ENCODE data around the gene NT5C. TPM values are rescaled to one million over a fixed set of nuclear protein-coding genes. Genes with fewer than 3 reads are reported as not detected.
A peak's percentile ranks its signal among the peaks of the same experiment; 100 is the strongest.

The NT5C gene
- total RNA-seq, 4 donors from 2014 or later: 81.7 to 97.5 (median 88.4) TPM

DNA sequence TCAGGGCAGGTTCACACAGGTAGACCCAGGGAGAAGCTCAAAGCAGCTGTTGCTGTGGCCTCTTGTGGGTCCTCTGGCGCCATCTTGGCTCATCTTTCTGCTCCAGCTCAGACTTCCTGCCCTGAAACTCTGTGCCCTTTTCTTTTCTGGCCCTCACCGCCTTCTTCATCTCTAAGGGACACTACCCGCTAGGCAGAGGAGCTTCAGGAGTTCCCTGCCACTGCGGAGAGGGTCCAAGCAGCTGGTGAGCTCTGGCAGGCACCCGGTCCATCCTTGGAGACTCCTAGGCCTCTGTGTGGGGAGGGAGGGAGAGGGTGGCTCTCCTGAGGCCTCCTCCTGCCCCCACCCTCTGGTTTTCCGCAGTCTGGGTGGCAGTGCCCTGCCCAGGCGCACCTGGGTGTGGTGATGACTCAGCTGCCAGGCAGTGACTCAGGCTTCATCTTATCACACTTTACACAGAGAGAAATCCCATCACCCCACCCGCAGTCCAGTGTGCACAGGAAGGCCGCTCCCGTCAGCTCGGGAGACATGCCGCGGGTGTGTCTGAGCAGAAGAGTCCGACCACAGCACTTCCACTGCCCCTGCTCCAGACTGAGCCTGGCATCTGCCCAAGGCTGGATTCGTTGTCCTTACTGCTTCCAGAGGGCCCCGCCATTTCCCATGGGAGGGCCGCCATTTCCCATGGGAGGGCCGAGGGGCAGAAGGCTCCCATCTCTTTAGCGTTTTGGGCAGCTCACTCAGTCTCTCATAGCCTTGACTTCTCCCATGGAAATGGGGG lies 7.3 kb downstream of the NT5C start:
- DNase-seq: peak; percentile 27
- H3K27me3 ChIP-seq: no peaks in the 10 kb centered on the region
- no peaks in the 10 kb centered on the region for H3K9me3 ChIP-seq
- 25 to 32% methylated on average over 4 to 8 of the region's 19 CpGs for WGBS, 2 donors
- intact Hi-C loops (cut with DNase I): no loop called here
- peaks cover 3 to 21% (median 6%) of the 10 kb centered on the region in 3 donors for H3K36me3 ChIP-seq
- peak overlapping the region; percentile 90 to 94 (median 91) for H3K27ac ChIP-seq
- H3K4me1 ChIP-seq: peaks cover 24 to 81% (median 39%) of the 10 kb centered on the region in 3 donors
- TF ChIP-seq, protein P1, sequence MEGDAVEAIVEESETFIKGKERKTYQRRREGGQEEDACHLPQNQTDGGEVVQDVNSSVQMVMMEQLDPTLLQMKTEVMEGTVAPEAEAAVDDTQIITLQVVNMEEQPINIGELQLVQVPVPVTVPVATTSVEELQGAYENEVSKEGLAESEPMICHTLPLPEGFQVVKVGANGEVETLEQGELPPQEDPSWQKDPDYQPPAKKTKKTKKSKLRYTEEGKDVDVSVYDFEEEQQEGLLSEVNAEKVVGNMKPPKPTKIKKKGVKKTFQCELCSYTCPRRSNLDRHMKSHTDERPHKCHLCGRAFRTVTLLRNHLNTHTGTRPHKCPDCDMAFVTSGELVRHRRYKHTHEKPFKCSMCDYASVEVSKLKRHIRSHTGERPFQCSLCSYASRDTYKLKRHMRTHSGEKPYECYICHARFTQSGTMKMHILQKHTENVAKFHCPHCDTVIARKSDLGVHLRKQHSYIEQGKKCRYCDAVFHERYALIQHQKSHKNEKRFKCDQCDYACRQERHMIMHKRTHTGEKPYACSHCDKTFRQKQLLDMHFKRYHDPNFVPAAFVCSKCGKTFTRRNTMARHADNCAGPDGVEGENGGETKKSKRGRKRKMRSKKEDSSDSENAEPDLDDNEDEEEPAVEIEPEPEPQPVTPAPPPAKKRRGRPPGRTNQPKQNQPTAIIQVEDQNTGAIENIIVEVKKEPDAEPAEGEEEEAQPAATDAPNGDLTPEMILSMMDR (IDR thresholded peaks at IDR 0.05): no peak
- peak in 3 of 4 donors; percentile 6 to 63 (median 40) for TF ChIP-seq POLR2A (IDR thresholded peaks at IDR 0.05)
- no peak overlapping the region for H3K4me3 ChIP-seq

DNA sequence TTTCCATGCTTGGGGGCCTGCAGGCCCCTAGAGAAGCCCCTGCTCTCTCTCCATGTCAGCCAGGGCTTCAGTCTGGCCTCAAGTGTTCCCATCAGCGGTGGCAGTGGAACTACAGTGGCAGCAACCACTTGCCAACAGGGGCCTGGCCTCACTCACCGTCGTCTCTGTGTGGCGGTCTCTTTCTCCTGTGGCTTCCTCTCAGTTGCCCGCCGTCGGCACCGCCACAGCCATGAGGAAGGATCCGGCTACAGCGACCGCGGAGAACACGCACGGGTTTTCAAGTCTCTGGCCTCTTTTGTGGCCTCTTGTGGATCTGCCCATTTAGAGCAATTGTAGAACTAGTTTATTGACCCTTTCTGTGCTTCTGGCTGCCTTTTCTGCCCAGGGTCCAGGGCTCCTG lies 13.2 kb downstream of the NT5C start:
- H3K9me3 ChIP-seq: no peaks in the 10 kb centered on the region
- peaks cover 0 to 32% (median 11%) of the 10 kb centered on the region in 3 donors for H3K36me3 ChIP-seq
- H3K27me3 ChIP-seq: no peaks in the 10 kb centered on the region
- WGBS, 2 donors: 95% methylated on average over 13 to 14 of the region's 14 CpGs
- TF ChIP-seq, protein P1 (IDR thresholded peaks at IDR 0.05): no peak
- TF ChIP-seq POLR2A (IDR thresholded peaks at IDR 0.05): no peak
- DNase-seq: no peak
- peak overlapping the region in 1 of 4 donors; percentile 40 for H3K27ac ChIP-seq
- intact Hi-C loops (cut with DNase I): loop anchor here (5.0 kb wide), 1 partner anchor 54 kb away; no protein-coding TSS in a partner anchor
- no peak overlapping the region for H3K4me3 ChIP-seq
- peaks cover 12 to 69% (median 26%) of the 10 kb centered on the region in 3 donors for H3K4me1 ChIP-seq

DNA sequence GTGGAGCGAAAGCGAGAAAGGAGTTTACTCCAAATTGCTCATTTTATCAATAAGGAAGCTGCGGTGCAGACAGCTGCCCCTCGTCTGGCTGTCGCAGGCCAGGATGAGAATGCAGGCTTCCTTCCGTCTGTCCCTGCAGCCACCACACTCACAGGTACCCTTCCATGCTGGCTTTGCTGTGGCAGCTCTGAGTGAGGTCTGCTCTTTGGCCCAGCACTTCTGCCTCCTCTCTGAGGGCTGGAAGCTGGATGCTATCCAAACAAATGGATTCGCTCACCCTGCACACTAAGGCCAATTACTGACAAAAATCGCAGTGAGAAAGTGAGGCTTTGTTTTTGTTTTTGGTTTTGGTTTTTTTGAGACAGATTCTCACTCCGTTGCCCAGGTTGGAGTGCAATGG lies 14.8 kb downstream of the NT5C start:
- Histone ChIP-seq H3K36me3 (peaks cover 0 to 32% (median 11%) of the 10 kb centered on the region in 3 donors), H3K4me3 (no peak overlapping the region), H3K4me1 (peaks cover 17 to 59% (median 23%) of the 10 kb centered on the region in 3 donors), H3K27me3 (no peaks in the 10 kb centered on the region), H3K27ac (peak overlapping the region in 2 of 4 donors; percentile 25 to 48), H3K9me3 (no peaks in the 10 kb centered on the region)
- 72 to 81% methylated on average over 9 of the region's 9 CpGs for WGBS, 2 donors
- TF ChIP-seq, protein P1 (IDR thresholded peaks at IDR 0.05): no peak
- no peak for TF ChIP-seq POLR2A (IDR thresholded peaks at IDR 0.05)
- no peak for DNase-seq
- intact Hi-C loops (cut with DNase I): loop anchor here (5.0 kb wide), 1 partner anchor 56 kb away; no protein-coding TSS in a partner anchor

DNA sequence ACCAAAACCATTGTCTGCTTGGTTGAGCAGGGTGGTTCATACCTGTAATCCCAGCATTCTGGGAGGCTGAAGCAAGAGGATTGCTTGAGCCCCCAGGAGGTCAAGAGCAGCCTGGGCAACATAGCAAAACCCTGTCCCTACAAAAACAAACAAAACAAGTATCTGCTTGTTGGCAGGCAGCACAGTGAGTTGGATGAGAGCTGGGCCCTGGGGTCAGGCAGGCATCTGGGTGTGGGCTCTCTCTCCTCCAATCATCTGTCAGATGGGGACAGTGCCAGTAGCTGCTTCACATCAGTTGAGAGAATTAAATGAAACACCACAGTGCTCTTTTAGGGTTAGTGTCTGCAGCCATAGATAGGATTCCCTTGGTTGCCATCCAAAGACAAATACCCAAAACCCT lies 16.0 kb downstream of the NT5C start:
- Histone ChIP-seq H3K4me3 (no peak overlapping the region), H3K27me3 (no peaks in the 10 kb centered on the region), H3K27ac (peak overlapping the region; percentile 5 to 93 (median 50)), H3K36me3 (peaks cover 0 to 22% (median 5%) of the 10 kb centered on the region in 3 donors), H3K9me3 (no peaks in the 10 kb centered on the region), H3K4me1 (peaks cover 19 to 70% (median 31%) of the 10 kb centered on the region in 3 donors)
- no peak for DNase-seq
- intact Hi-C loops (cut with DNase I): loop anchor here (5.0 kb wide), 1 partner anchor 57 kb away; no protein-coding TSS in a partner anchor
- TF ChIP-seq, protein P1 (IDR thresholded peaks at IDR 0.05): no peak
- TF ChIP-seq POLR2A (IDR thresholded peaks at IDR 0.05): no peak
